IMR-90 (cell line): Measurements from ENCODE around the gene OXSR1. TPM values are rescaled to one million over a fixed set of nuclear protein-coding genes. Genes with fewer than 3 reads are reported as not detected.
"Not testable (repeated sequence)": the region's sequence is repeated elsewhere in the genome, so short reads cannot be mapped to it uniquely, and the experiment has no call there.

Source experiments
- ATAC-seq: fragments of 200-7000 bp; cut with Tn5 transposase; 2 replicates; pipeline ENCODE4 v1.9.1; 2020; ENCODE audit warnings: low read depth, mild to moderate bottlenecking, moderate library complexity
- BruUV-seq: library from RNA; stranded (reverse); fragments of 400-500 nt; replicated peaks from 2 replicates; lab custom pipeline; 2021; lab: Mats Ljungman, UMichigan
- CTCF ChIA-PET: fragments of 300-600 bp; formaldehyde crosslinking; extraction: SDS; loops from one replicate; lab custom pipeline; 2021; ENCODE audit warnings: antibody characterized with exemption; lab: Yijun Ruan, JAX
- POLR2A ChIA-PET: fragments of 300-600 bp; sonication (Branson Sonifier 250); formaldehyde crosslinking; loops from one replicate; lab custom pipeline; 2022; ENCODE audit warnings: antibody characterized with exemption; ENCODE audit not compliant: unreplicated experiment; lab: Charles Lee
- DNase-seq: peaks from one replicate; pipeline ENCODE4 v3.0.0; 2013
- H2AFZ ChIP-seq: replicated peaks from 2 replicates; pipeline ENCODE3; 2013; ENCODE audit warnings: low read length, mild to moderate bottlenecking; ENCODE audit not compliant: poor library complexity
- H2AK5ac ChIP-seq: 2 replicates; pipeline ENCODE4 v1.6.1; 2013; ENCODE audit warnings: low read depth, low read length, inconsistent platforms
- H2AK9ac ChIP-seq: replicated peaks from 2 replicates; pipeline ENCODE3; 2013; ENCODE audit warnings: mild to moderate bottlenecking, low read depth, low read length, moderate library complexity; ENCODE audit not compliant: poor library complexity
- H2BK120ac ChIP-seq: 2 replicates; pipeline ENCODE4 v1.6.1; 2013; ENCODE audit warnings: low read depth, low read length, inconsistent platforms
- H2BK15ac ChIP-seq: 3 replicates; pipeline ENCODE4 v1.6.1; 2013; ENCODE audit warnings: low read depth, low read length, inconsistent platforms
- H2BK20ac ChIP-seq: 2 replicates; pipeline ENCODE4 v1.6.1; 2013; ENCODE audit warnings: low read depth, mild to moderate bottlenecking, inconsistent platforms, low read length, moderate library complexity
- H2BK5ac ChIP-seq: 2 replicates; pipeline ENCODE4 v1.6.1; 2013; ENCODE audit warnings: mild to moderate bottlenecking, low read depth, low read length, inconsistent platforms; ENCODE audit not compliant: poor library complexity, severe bottlenecking
- H3K14ac ChIP-seq: replicated peaks from 2 replicates; pipeline ENCODE4 v1.6.1; 2013; ENCODE audit warnings: low read depth, low read length, inconsistent platforms
- H3K18ac ChIP-seq: 2 replicates; pipeline ENCODE4 v1.6.1; 2013; ENCODE audit warnings: low read depth, low read length, control low read depth
- H3K23ac ChIP-seq: 2 replicates; pipeline ENCODE4 v1.6.1; 2013; ENCODE audit warnings: low read depth, low read length, inconsistent platforms
- H3K27ac ChIP-seq: 2 replicates; pipeline ENCODE4 v1.5.1; 2013; ENCODE audit warnings: mild to moderate bottlenecking, control low read depth, low read length; ENCODE audit not compliant: insufficient read depth
- H3K27me3 ChIP-seq: 2 replicates; pipeline ENCODE4 v1.6.1; 2013; ENCODE audit warnings: low read length; ENCODE audit not compliant: control insufficient read depth, insufficient read depth
- H3K36me3 ChIP-seq: 2 replicates; pipeline ENCODE4 v1.6.1; 2013; ENCODE audit warnings: low read length, mixed read lengths; ENCODE audit not compliant: control insufficient read depth, insufficient read depth
- H3K4ac ChIP-seq: 2 replicates; pipeline ENCODE4 v1.6.1; 2013; ENCODE audit warnings: low read depth, low read length, inconsistent platforms
- H3K4me1 ChIP-seq: 2 replicates; pipeline ENCODE4 v1.6.1; 2013; ENCODE audit warnings: low read length, mixed read lengths; ENCODE audit not compliant: control insufficient read depth, insufficient read depth
- H3K4me2 ChIP-seq: 2 replicates; pipeline ENCODE4 v1.6.1; 2013; ENCODE audit warnings: low read depth, mild to moderate bottlenecking, control low read depth, low read length, moderate library complexity
- H3K4me3 ChIP-seq: 2 replicates; pipeline ENCODE4 v1.5.1; 2013; ENCODE audit warnings: low read depth, mild to moderate bottlenecking, control low read depth, low read length, moderate library complexity; ENCODE audit not compliant: insufficient read depth
- H3K56ac ChIP-seq: 2 replicates; pipeline ENCODE4 v1.6.1; 2013; ENCODE audit warnings: low read length, inconsistent platforms; ENCODE audit not compliant: insufficient read depth; ENCODE audit errors: extremely low read depth
- H3K79me1 ChIP-seq, 2 experiments: 2 replicates each; pipeline ENCODE4 v1.6.1; 2013; ENCODE audit warnings: low read length in 2 of 2, inconsistent platforms in 1 of 2, low read depth in 1 of 2
- H3K9ac ChIP-seq: 2 replicates; pipeline ENCODE4 v1.6.1; 2013; ENCODE audit warnings: low read depth, low read length, control low read depth
- H3K9me1 ChIP-seq: 2 replicates; pipeline ENCODE4 v1.6.1; 2013; ENCODE audit warnings: low read length, inconsistent platforms; ENCODE audit not compliant: insufficient read depth
- H3K9me3 ChIP-seq: 2 replicates; pipeline ENCODE4 v1.6.1; 2013; ENCODE audit warnings: low read length; ENCODE audit not compliant: control insufficient read depth, insufficient read depth
- H4K20me1 ChIP-seq: 2 replicates; pipeline ENCODE4 v1.6.1; 2013; ENCODE audit warnings: low read length, inconsistent platforms; ENCODE audit not compliant: insufficient read depth
- H4K5ac ChIP-seq: 2 replicates; pipeline ENCODE4 v1.6.1; 2013; ENCODE audit warnings: mild to moderate bottlenecking, low read depth, low read length, control low read depth
- H4K8ac ChIP-seq, 2 experiments: 2 replicates each; pipeline ENCODE4 v1.6.1; 2013; ENCODE audit warnings: low read depth in 2 of 2, low read length in 2 of 2, control low read depth in 1 of 2, inconsistent platforms in 1 of 2
- H4K91ac ChIP-seq: 2 replicates; pipeline ENCODE4 v1.6.1; 2013; ENCODE audit warnings: low read depth, low read length, inconsistent platforms; ENCODE audit not compliant: insufficient read depth
- WGBS, 2 experiments: methylation state at CpG; one replicate each; pipeline versions ENCODE4 v1.1.5 to v1.1.7; 2013; ENCODE audit warnings: missing lambda C conversion rate in 2 of 2; ENCODE audit not compliant: insufficient read length in 1 of 2; ENCODE audit errors: extremely low coverage in 2 of 2; 5-methylcytosine and 5-hydroxymethylcytosine counted together
- dilution Hi-C: fragments of 300-500 bp; cut with HindIII; formaldehyde crosslinking; loops from one replicate; pipeline ENCODE4 v1.14.3; 2018; ENCODE audit warnings: low sequenced_read_pairs; ENCODE audit not compliant: unreplicated experiment
- in situ Hi-C: fragments of 300-500 bp; cut with MboI; formaldehyde crosslinking; loops from 3 replicates; pipeline ENCODE4 v1.14.3; 2019; ENCODE audit warnings: low sequenced_read_pairs, inconsistent platforms, mixed read lengths
- intact Hi-C: fragments of 100-400 bp; cut with micrococcal nuclease; formaldehyde crosslinking; loops from 2 replicates; pipeline ENCODE4 v1.10.0; 2022
- polyA plus RNA-seq, 3 experiments: library from polyadenylated mRNA; depleted of rRNA; stranded (reverse); fragments of >200 nt; gene quantifications; 2 replicates each; pipeline ENCODE4 v1.2.3, GENCODE V29; 2012; ENCODE audit warnings: low replicate concordance in 1 of 3
- total RNA-seq: library from RNA; depleted of rRNA; stranded (reverse); fragments of >200 nt; gene quantifications from 2 replicates; pipeline ENCODE4 v1.2.3, GENCODE V29; 2012

The OXSR1 gene
- total and polyA plus RNA-seq, 2 of the 4 experiments (the other 2 are of a cell fraction) = 32.9 to 37.6 TPM

DNA sequence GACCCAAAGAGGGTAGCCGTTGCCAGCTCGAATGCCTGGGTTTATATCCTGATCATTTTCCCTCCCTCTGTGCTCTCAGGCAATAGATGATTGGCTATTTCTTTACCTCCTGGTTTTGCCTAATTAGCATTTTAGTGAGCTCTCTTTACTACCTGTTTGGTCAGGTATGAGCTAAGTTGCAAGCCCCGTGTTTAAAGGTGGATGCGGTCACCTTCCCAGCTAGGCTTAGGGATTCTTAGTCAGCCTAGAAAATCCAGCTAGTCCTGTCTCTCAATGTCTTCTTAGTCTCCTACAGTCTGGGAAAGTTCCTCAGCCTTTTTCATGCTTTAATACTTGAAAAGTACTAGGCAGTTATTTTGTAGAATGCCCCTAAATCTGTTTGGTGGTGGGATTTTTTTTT, 131.7 kb downstream of the OXSR1 start:
- H2BK20ac ChIP-seq, H3K27ac ChIP-seq, H3K23ac ChIP-seq, ATAC-seq, H4K20me1 ChIP-seq, H3K4me2 ChIP-seq, H2BK120ac ChIP-seq, H3K4ac ChIP-seq, H3K4me3 ChIP-seq, H2AK5ac ChIP-seq, H2BK5ac ChIP-seq, H4K91ac ChIP-seq, H4K5ac ChIP-seq, H3K18ac ChIP-seq, BruUV-seq, H4K8ac ChIP-seq, H3K79me1 ChIP-seq, H3K27me3 ChIP-seq, H2BK15ac ChIP-seq, DNase-seq, H2AK9ac ChIP-seq, intact Hi-C loops, H3K14ac ChIP-seq, dilution Hi-C loops, H3K56ac ChIP-seq, H3K4me1 ChIP-seq, H3K9ac ChIP-seq, H2AFZ ChIP-seq, H3K36me3 ChIP-seq, H3K9me1 ChIP-seq, in situ Hi-C loops, H3K9me3 ChIP-seq: not testable (repeated sequence)
- ChIA-PET CTCF (interaction anchor here (1.6 kb wide), 1 partner anchor 166 kb away, joined by 4 read pairs; no protein-coding TSS in a partner anchor), POLR2A (interaction anchor here (0.6 kb wide), 1 partner anchor 852 kb away, joined by 6 read pairs; no protein-coding TSS in a partner anchor)
- WGBS, 2 experiments = no CpG with 5 or more reads among the region's 4 CpGs
